IMR-90 (cell line): ENCODE measurements around the gene GALNT3.

Source experiments
- BHLHE40 ChIP-seq: fragments of 150-350 bp; IDR thresholded peaks from 2 replicates; pipeline ENCODE4 v1.6.1; 2016; ENCODE audit warnings: mild to moderate bottlenecking, low read depth, low read length
- CEBPB ChIP-seq: IDR thresholded peaks from 2 replicates; pipeline ENCODE4 v1.6.1; 2012; ENCODE audit warnings: low read depth, low read length, improper control_type of control experiment
- CHD1 ChIP-seq: IDR thresholded peaks from 2 replicates; pipeline ENCODE4 v1.6.1; 2012; ENCODE audit warnings: low read depth, low read length, improper control_type of control experiment
- FOS ChIP-seq: fragments of 150-350 bp; IDR thresholded peaks from 2 replicates; pipeline ENCODE4 v1.6.1; 2016; ENCODE audit warnings: low read depth, low read length
- MAZ ChIP-seq: IDR thresholded peaks from 2 replicates; pipeline ENCODE4 v1.6.1; 2012; ENCODE audit warnings: low read depth, mild to moderate bottlenecking, low read length, improper control_type of control experiment, moderate library complexity, borderline replicate concordance
- NFE2L2 ChIP-seq: fragments of 150-350 bp; IDR thresholded peaks from 2 replicates; pipeline ENCODE4 v1.6.1; 2016; ENCODE audit warnings: low read depth, mild to moderate bottlenecking, low read length
- POLR2A ChIP-seq: IDR thresholded peaks from 2 replicates; pipeline ENCODE4 v1.6.1; 2012; ENCODE audit warnings: mild to moderate bottlenecking, low read depth, low read length
- RAD21 ChIP-seq: IDR thresholded peaks from 2 replicates; pipeline ENCODE4 v1.6.1; 2012; ENCODE audit warnings: low read length, improper control_type of control experiment
- RCOR1 ChIP-seq: IDR thresholded peaks from 2 replicates; pipeline ENCODE4 v1.6.1; 2012; ENCODE audit warnings: mild to moderate bottlenecking, low read length, improper control_type of control experiment; ENCODE audit not compliant: insufficient replicate concordance
- RFX5 ChIP-seq: IDR thresholded peaks from 2 replicates; pipeline ENCODE4 v1.8.0; 2012; ENCODE audit warnings: low read depth, mild to moderate bottlenecking, low read length, moderate library complexity
- SMC3 ChIP-seq: fragments of 150-350 bp; IDR thresholded peaks from 2 replicates; pipeline ENCODE4 v1.6.1; 2016; ENCODE audit warnings: low read depth, mild to moderate bottlenecking, antibody characterized with exemption, low read length, moderate library complexity
- TF ChIP-seq, protein P1 (sequence below): conservative IDR thresholded peaks from 2 replicates; pipeline ENCODE4 v1.5.1; 2012; ENCODE audit warnings: mild to moderate bottlenecking, low read depth, low read length, improper control_type of control experiment
- TF ChIP-seq, protein P2 (sequence below): fragments of 150-350 bp; IDR thresholded peaks from 2 replicates; pipeline ENCODE4 v1.6.1; 2017; ENCODE audit warnings: mild to moderate bottlenecking, antibody characterized with exemption, low read length, low read depth

DNA sequence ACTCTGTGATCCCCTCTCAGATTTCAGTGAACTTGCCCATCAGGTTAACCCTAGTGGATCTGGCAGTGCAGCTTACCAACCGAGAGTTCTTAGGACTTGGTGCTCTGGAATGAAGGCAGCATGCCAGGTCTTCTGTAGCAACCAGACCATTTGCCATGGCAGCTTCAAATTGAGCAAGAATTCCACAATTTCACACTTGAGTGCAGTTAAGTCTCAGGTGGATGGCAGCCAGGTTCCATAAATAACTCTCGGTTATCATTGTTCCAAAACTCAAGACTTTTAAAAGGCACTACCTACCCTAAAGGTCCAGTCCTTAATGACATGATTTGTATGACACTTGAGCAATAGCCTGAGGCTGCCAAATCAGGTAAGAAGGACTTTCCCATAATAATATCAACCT is 48.1 kb downstream of the GALNT3 start:
- TF ChIP-seq, protein P1, sequence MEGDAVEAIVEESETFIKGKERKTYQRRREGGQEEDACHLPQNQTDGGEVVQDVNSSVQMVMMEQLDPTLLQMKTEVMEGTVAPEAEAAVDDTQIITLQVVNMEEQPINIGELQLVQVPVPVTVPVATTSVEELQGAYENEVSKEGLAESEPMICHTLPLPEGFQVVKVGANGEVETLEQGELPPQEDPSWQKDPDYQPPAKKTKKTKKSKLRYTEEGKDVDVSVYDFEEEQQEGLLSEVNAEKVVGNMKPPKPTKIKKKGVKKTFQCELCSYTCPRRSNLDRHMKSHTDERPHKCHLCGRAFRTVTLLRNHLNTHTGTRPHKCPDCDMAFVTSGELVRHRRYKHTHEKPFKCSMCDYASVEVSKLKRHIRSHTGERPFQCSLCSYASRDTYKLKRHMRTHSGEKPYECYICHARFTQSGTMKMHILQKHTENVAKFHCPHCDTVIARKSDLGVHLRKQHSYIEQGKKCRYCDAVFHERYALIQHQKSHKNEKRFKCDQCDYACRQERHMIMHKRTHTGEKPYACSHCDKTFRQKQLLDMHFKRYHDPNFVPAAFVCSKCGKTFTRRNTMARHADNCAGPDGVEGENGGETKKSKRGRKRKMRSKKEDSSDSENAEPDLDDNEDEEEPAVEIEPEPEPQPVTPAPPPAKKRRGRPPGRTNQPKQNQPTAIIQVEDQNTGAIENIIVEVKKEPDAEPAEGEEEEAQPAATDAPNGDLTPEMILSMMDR = no peak
- TF ChIP-seq POLR2A (no peak), BHLHE40 (no peak), SMC3 (no peak), RAD21 (no peak), NFE2L2 (no peak), CEBPB (no peak), MAZ (no peak), FOS (no peak), RCOR1 (no peak), CHD1 (no peak), RFX5 (no peak)
- TF ChIP-seq, protein P2, sequence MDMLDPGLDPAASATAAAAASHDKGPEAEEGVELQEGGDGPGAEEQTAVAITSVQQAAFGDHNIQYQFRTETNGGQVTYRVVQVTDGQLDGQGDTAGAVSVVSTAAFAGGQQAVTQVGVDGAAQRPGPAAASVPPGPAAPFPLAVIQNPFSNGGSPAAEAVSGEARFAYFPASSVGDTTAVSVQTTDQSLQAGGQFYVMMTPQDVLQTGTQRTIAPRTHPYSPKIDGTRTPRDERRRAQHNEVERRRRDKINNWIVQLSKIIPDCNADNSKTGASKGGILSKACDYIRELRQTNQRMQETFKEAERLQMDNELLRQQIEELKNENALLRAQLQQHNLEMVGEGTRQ = no peak
